Measurements from ENCODE around the gene SLC30A7. TPM values are rescaled to one million over a fixed set of nuclear protein-coding genes. Genes with fewer than 3 reads are reported as not detected.

SLC30A7 gene
- total and polyA plus RNA-seq, 4 donors: 6.0 to 38.9 (median 10.9) TPM

- Histone ChIP-seq H3K9me3 (ENCODE audit: control insufficient read depth in 4 of 4, low read length in 3 of 4) (no peaks in the 10 kb centered on the region), H3K4me1 (ENCODE audit: control insufficient read depth in 4 of 4, insufficient read depth in 4 of 4, low read length in 3 of 4) (peaks cover 1 to 16% (median 8%) of the 10 kb centered on the region in 4 donors)
- TF ChIP-seq GABPA (IDR thresholded peaks at IDR 0.05 in 1 of 2, conservative IDR thresholded peaks at IDR 0.05 in 1 of 2): no peak
- no peak for TF ChIP-seq JUND (IDR thresholded peaks at IDR 0.05)
- no peak for TF ChIP-seq FOXA2 (IDR thresholded peaks at IDR 0.05)
- no peak for TF ChIP-seq TAF1 (conservative IDR thresholded peaks at IDR 0.05)
- TF ChIP-seq ATF3 (IDR thresholded peaks at IDR 0.05): no peak
- TF ChIP-seq REST (IDR thresholded peaks at IDR 0.05): no peak
- TF ChIP-seq HNF4A (conservative IDR thresholded peaks at IDR 0.05): no peak
- TF ChIP-seq YY1 (IDR thresholded peaks at IDR 0.05): no peak
- no peak for TF ChIP-seq HNF4G (IDR thresholded peaks at IDR 0.05)
- no peak for TF ChIP-seq FOXA1 (IDR thresholded peaks at IDR 0.05)
- TF ChIP-seq RXRA (IDR thresholded peaks at IDR 0.05): no peak
- no peak for TF ChIP-seq CTCF (IDR thresholded peaks at IDR 0.05; ENCODE audit: low read depth, low read length, missing input control)
- no peak for TF ChIP-seq EGR1 (IDR thresholded peaks at IDR 0.05; ENCODE audit: low read depth in 2 of 2)
- no peak for TF ChIP-seq MAX (IDR thresholded peaks at IDR 0.05)
- no peak for TF ChIP-seq ZBTB33 (IDR thresholded peaks at IDR 0.05)
- no peak for TF ChIP-seq SP1 (IDR thresholded peaks at IDR 0.05)
- no peak for TF ChIP-seq NR2F2 (IDR thresholded peaks at IDR 0.05)
- TF ChIP-seq RAD21 (IDR thresholded peaks at IDR 0.05): no peak
These were observed 104.4 kb downstream of the SLC30A7 start for GRCh38 chr1:101000131-101000873.

More at GRCh38 chr1:101000131-101000873, 104.4 kb downstream of the SLC30A7 start:
- no peak for DNase-seq (ENCODE audit: low spot score)
- Histone ChIP-seq H3K27ac (ENCODE audit: low read depth in 1 of 2, low read length in 2 of 2) (no peak overlapping the region), H3K36me3 (ENCODE audit: control insufficient read depth in 4 of 4, insufficient read depth in 3 of 4, low read depth in 1 of 4, low read length in 3 of 4) (peaks cover 0 to 9% (median under 1%) of the 10 kb centered on the region in 4 donors), H3K27me3 (ENCODE audit: control insufficient read depth in 4 of 4, insufficient read depth in 4 of 4, low read length in 3 of 4) (no peaks in the 10 kb centered on the region), H3K4me3 (ENCODE audit: low read depth in 1 of 3, low read length in 3 of 3) (no peak overlapping the region), H3K9ac (ENCODE audit: low read depth in 1 of 2, low read length in 2 of 2) (no peak overlapping the region)
- 98% methylated on average over 2 of the region's 2 CpGs for WGBS

All from liver (tissue), 9 donors.